H1 (cell line): ENCODE data around the gene KCNQ1. TPM values are rescaled to one million over a fixed set of nuclear protein-coding genes. Genes with fewer than 3 reads are reported as not detected.

ENCODE experiments used
- CTCF ChIA-PET: fragments of 300-600 bp; sonication (Branson Sonifier 250); formaldehyde crosslinking; loops from one replicate; lab custom pipeline; 2021; ENCODE audit not compliant: partially characterized antibody; lab: Charles Lee
- POLR2A ChIA-PET: fragments of 300-600 bp; sonication (Branson Sonifier 250); formaldehyde crosslinking; loops from one replicate; lab custom pipeline; 2021; ENCODE audit warnings: inconsistent platforms; ENCODE audit not compliant: partially characterized antibody; lab: Charles Lee
- DNase-seq, 2 experiments: peaks; one replicate each; pipeline versions ENCODE4 v3.0.0 to v3.0.0-alpha.2; 2010 to 2022; ENCODE audit warnings: low spot score in 2 of 2, low read depth in 1 of 2, mixed read lengths in 1 of 2
- FAIRE-seq: peaks from 2 replicates; lab custom pipeline; 2011; peaks lifted over from hg19 to GRCh38; lab: Jason Lieb, UNC
- H2AFZ ChIP-seq: 2 replicates; pipeline ENCODE4 v1.8.1; 2012; ENCODE audit warnings: low read length, inconsistent platforms
- H2AK5ac ChIP-seq: 2 replicates; pipeline ENCODE4 v1.6.1; 2013; ENCODE audit warnings: low read depth, low read length
- H2BK120ac ChIP-seq: replicated peaks from 2 replicates; pipeline ENCODE3; 2013; ENCODE audit warnings: low read depth, low read length, inconsistent platforms
- H2BK12ac ChIP-seq: 2 replicates; pipeline ENCODE4 v1.6.1; 2013; ENCODE audit warnings: low read depth, low read length
- H2BK15ac ChIP-seq: 2 replicates; pipeline ENCODE4 v1.6.1; 2013; ENCODE audit warnings: low read length
- H2BK20ac ChIP-seq: 2 replicates; pipeline ENCODE4 v1.6.1; 2013; ENCODE audit warnings: low read length
- H2BK5ac ChIP-seq: 2 replicates; pipeline ENCODE4 v1.6.1; 2013; ENCODE audit warnings: low read depth, low read length
- H3K14ac ChIP-seq: 2 replicates; pipeline ENCODE4 v1.6.1; 2013; ENCODE audit warnings: inconsistent platforms; ENCODE audit not compliant: insufficient read length
- H3K18ac ChIP-seq: 2 replicates; pipeline ENCODE4 v1.6.1; 2013; ENCODE audit warnings: low read length; ENCODE audit errors: extremely low read depth
- H3K23ac ChIP-seq: 2 replicates; pipeline ENCODE4 v1.6.1; 2013; ENCODE audit warnings: inconsistent platforms; ENCODE audit not compliant: insufficient read length
- H3K23me2 ChIP-seq: 2 replicates; pipeline ENCODE4 v1.6.1; 2013; ENCODE audit warnings: low read depth, low read length
- H3K27ac ChIP-seq: 2 replicates; pipeline ENCODE4 v1.6.1; 2011; ENCODE audit warnings: low read depth, low read length, inconsistent platforms
- H3K27me3 ChIP-seq, 4 experiments: replicated peaks in 1 of 4; 1 replicate in 1 of 4; 2 replicates in 3 of 4; pipeline versions ENCODE4 v1.6.1 to v1.8.1; 2011 to 2013; ENCODE audit warnings: low read length in 3 of 4, mild to moderate bottlenecking in 3 of 4, inconsistent platforms in 2 of 4, mixed read lengths in 2 of 4, moderate library complexity in 1 of 4; ENCODE audit not compliant: control insufficient read depth in 3 of 4, insufficient read depth in 3 of 4; ENCODE audit errors: extremely low read depth in 1 of 4
- H3K36me3 ChIP-seq, 4 experiments: 2 replicates each; pipeline versions ENCODE4 v1.6.1 to v1.8.1; 2011 to 2013; ENCODE audit warnings: mild to moderate bottlenecking in 4 of 4, low read length in 3 of 4, moderate library complexity in 2 of 4, control low read depth in 1 of 4, inconsistent platforms in 1 of 4; ENCODE audit not compliant: insufficient read depth in 4 of 4, control insufficient read depth in 2 of 4
- H3K4ac ChIP-seq: replicated peaks from 2 replicates; pipeline ENCODE3; 2013; ENCODE audit warnings: low read length, low read depth, mixed read lengths, inconsistent platforms; ENCODE audit not compliant: insufficient read length
- H3K4me1 ChIP-seq, 4 experiments: replicated peaks in 1 of 4; 1 replicate in 1 of 4; 2 replicates in 3 of 4; pipeline versions ENCODE4 v1.6.1 to v1.8.1; 2011 to 2013; ENCODE audit warnings: low read length in 3 of 4, inconsistent platforms in 2 of 4, mixed read lengths in 1 of 4; ENCODE audit not compliant: insufficient read depth in 4 of 4, control insufficient read depth in 3 of 4
- H3K4me2 ChIP-seq, 2 experiments: 2 replicates each; pipeline versions ENCODE4 v1.6.1 to v1.8.1; 2011 to 2013; ENCODE audit warnings: low read depth in 2 of 2, low read length in 2 of 2, control low read depth in 1 of 2, inconsistent platforms in 1 of 2, mild to moderate bottlenecking in 1 of 2; ENCODE audit not compliant: insufficient read depth in 1 of 2
- H3K4me3 ChIP-seq, 4 experiments: fragments of 200-600, 300-600 bp in 1 of 4; sonication (generic), shearing (Covaris generic), sonication (Bioruptor Twin) in 1 of 4; 2 replicates each; pipeline versions ENCODE4 v1.5.1 to v1.8.1; 2011 to 2016; ENCODE audit warnings: low read length in 4 of 4, low read depth in 3 of 4, control low read depth in 2 of 4, inconsistent platforms in 2 of 4, mild to moderate bottlenecking in 2 of 4, mixed read lengths in 1 of 4, moderate library complexity in 1 of 4; ENCODE audit not compliant: insufficient read depth in 2 of 4; ENCODE audit errors: extremely low read depth in 1 of 4
- H3K56ac ChIP-seq: replicated peaks from 2 replicates; pipeline ENCODE3; 2013; ENCODE audit warnings: low read depth, mild to moderate bottlenecking, mixed read lengths, low read length, inconsistent platforms; ENCODE audit not compliant: insufficient read length
- H3K79me1 ChIP-seq: 2 replicates; pipeline ENCODE4 v1.6.1; 2013; ENCODE audit warnings: low read depth, low read length, control low read depth
- H3K79me2 ChIP-seq, 2 experiments: 2 replicates each; pipeline versions ENCODE4 v1.6.1 to v1.8.1; 2012 to 2013; ENCODE audit warnings: low read length in 2 of 2, mild to moderate bottlenecking in 2 of 2, inconsistent platforms in 1 of 2; ENCODE audit not compliant: insufficient read depth in 2 of 2, control insufficient read depth in 1 of 2
- H3K9ac ChIP-seq, 4 experiments: replicated peaks in 1 of 4; 1 replicate in 1 of 4; 2 replicates in 3 of 4; pipeline versions ENCODE4 v1.6.1 to v1.8.1; 2011 to 2013; ENCODE audit warnings: low read depth in 3 of 4, low read length in 3 of 4, control low read depth in 2 of 4, mild to moderate bottlenecking in 2 of 4, moderate library complexity in 2 of 4, inconsistent platforms in 1 of 4; ENCODE audit errors: extremely low read depth in 1 of 4
- H3K9me3 ChIP-seq, 2 experiments: 2 replicates each; pipeline versions ENCODE4 v1.6.1 to v1.8.1; 2012 to 2013; ENCODE audit warnings: mild to moderate bottlenecking in 2 of 2, moderate library complexity in 2 of 2, control low read depth in 1 of 2, inconsistent platforms in 1 of 2, low read depth in 1 of 2, low read length in 1 of 2, mixed read lengths in 1 of 2; ENCODE audit not compliant: insufficient read depth in 2 of 2
- H4K20me1 ChIP-seq, 2 experiments: replicated peaks in 1 of 2; 2 replicates each; pipeline versions ENCODE3 to v1.8.1; 2011 to 2013; ENCODE audit warnings: inconsistent platforms in 2 of 2, low read length in 2 of 2, mild to moderate bottlenecking in 1 of 2; ENCODE audit not compliant: insufficient read depth in 2 of 2, control insufficient read depth in 1 of 2
- H4K5ac ChIP-seq: 2 replicates; pipeline ENCODE4 v1.6.1; 2013; ENCODE audit warnings: low read length, low read depth, mixed read lengths, inconsistent platforms; ENCODE audit not compliant: insufficient read length
- H4K8ac ChIP-seq: 2 replicates; pipeline ENCODE4 v1.8.0; 2013; ENCODE audit warnings: mild to moderate bottlenecking, moderate library complexity, low read length, inconsistent platforms; ENCODE audit not compliant: insufficient read depth; ENCODE audit errors: extremely low read depth
- H4K91ac ChIP-seq: replicated peaks from 2 replicates; pipeline ENCODE3; 2013; ENCODE audit warnings: low read length, mixed read lengths, inconsistent platforms; ENCODE audit not compliant: insufficient read length
- ASH2L ChIP-seq: fragments of 200-600, 300-600 bp; sonication (generic); IDR thresholded peaks from one replicate; pipeline ENCODE4 v1.7.1; 2017; ENCODE audit warnings: low read length
- CBX5 ChIP-seq: fragments of 300-800, 300-1000 bp; sonication (generic); IDR thresholded peaks from 2 replicates; pipeline ENCODE4 v1.7.1; 2016; ENCODE audit warnings: antibody characterized with exemption, low read length, low read depth
- CEBPB ChIP-seq: IDR thresholded peaks from 2 replicates; pipeline ENCODE4 v1.6.1; 2012; ENCODE audit warnings: low read depth, low read length
- JUN ChIP-seq: IDR thresholded peaks from 2 replicates; pipeline ENCODE4 v1.6.1; 2011; ENCODE audit warnings: low read depth, mild to moderate bottlenecking, improper control_type of control experiment, low read length
- KDM1A ChIP-seq: fragments of 200-600, 300-600 bp; sonication (generic); IDR thresholded peaks from 2 replicates; pipeline ENCODE4 v1.7.1; 2016; ENCODE audit warnings: mild to moderate bottlenecking, low read length, borderline replicate concordance
- RBBP5 ChIP-seq: IDR thresholded peaks from 2 replicates; pipeline ENCODE4 v1.7.1; 2012; ENCODE audit warnings: low read depth, mild to moderate bottlenecking, inconsistent platforms, low read length, moderate library complexity, borderline replicate concordance
- SAP30 ChIP-seq: fragments of 300-600 bp; sonication (generic); IDR thresholded peaks from 2 replicates; pipeline ENCODE4 v1.7.1; 2012; ENCODE audit warnings: low read length, moderate library complexity, mild to moderate bottlenecking, inconsistent platforms; ENCODE audit not compliant: insufficient read depth, insufficient replicate concordance
- SIN3A ChIP-seq, 2 experiments: IDR thresholded peaks in 1 of 2; conservative IDR thresholded peaks in 1 of 2; 2 replicates each; pipeline ENCODE4 v1.6.1; 2011 to 2012; ENCODE audit warnings: low read length in 2 of 2, improper control_type of control experiment in 1 of 2, low read depth in 1 of 2, mild to moderate bottlenecking in 1 of 2
- SUZ12 ChIP-seq: fragments of 200-600 bp; sonication (generic); IDR thresholded peaks from 2 replicates; pipeline ENCODE4 v1.6.1; 2012; ENCODE audit warnings: mild to moderate bottlenecking, inconsistent platforms, low read length, moderate library complexity, mixed read lengths
- whole genome bisulfite sequencing, 2 experiments: shearing (Covaris generic) in 1 of 2; methylation state at CpG; one replicate each; pipeline versions ENCODE4 v1.1.6 to v1.1.7; 2013 to 2015; ENCODE audit warnings: low lambda C conversion rate in 2 of 2, mixed read lengths in 2 of 2, inconsistent platforms in 1 of 2, low coverage in 1 of 2, missing lambda C conversion rate in 1 of 2; ENCODE audit not compliant: insufficient replicate concordance in 2 of 2, insufficient coverage in 1 of 2, insufficient read length in 1 of 2; ENCODE audit errors: extremely low coverage in 1 of 2, missing lambda C conversion rate in 1 of 2; 5-methylcytosine and 5-hydroxymethylcytosine counted together
- polyA plus RNA-seq, 7 experiments: library from polyadenylated mRNA; depleted of rRNA in 3 of 7; stranded (reverse) in 5 of 7; unstranded in 2 of 7; fragments of >200 nt in 5 of 7; fragments of 200-250 nt in 2 of 7; gene quantifications; 1 replicate in 5 of 7; 2 replicates in 1 of 7; 4 replicates in 1 of 7; pipeline versions ENCODE4 v1.2.1 to v1.2.3, GENCODE V29; 2011 to 2013; ENCODE audit warnings: missing spikeins in 2 of 7, mixed read lengths in 2 of 7
- total RNA-seq: library from RNA; stranded (reverse); fragmentation: NEBNext Ultra II Directional; extraction: Animal tissue kit (Norgen Biotek cat#: 25700); gene quantifications from 2 replicates; pipeline ENCODE4 v1.2.1, GENCODE V29; 2021

KCNQ1 gene
- total and polyA plus RNA-seq, 2 of the 8 experiments (the other 6 are each of a cell fraction or from before 2014, with no cell fraction given) = 1.9 to 2.0 TPM

DNA sequence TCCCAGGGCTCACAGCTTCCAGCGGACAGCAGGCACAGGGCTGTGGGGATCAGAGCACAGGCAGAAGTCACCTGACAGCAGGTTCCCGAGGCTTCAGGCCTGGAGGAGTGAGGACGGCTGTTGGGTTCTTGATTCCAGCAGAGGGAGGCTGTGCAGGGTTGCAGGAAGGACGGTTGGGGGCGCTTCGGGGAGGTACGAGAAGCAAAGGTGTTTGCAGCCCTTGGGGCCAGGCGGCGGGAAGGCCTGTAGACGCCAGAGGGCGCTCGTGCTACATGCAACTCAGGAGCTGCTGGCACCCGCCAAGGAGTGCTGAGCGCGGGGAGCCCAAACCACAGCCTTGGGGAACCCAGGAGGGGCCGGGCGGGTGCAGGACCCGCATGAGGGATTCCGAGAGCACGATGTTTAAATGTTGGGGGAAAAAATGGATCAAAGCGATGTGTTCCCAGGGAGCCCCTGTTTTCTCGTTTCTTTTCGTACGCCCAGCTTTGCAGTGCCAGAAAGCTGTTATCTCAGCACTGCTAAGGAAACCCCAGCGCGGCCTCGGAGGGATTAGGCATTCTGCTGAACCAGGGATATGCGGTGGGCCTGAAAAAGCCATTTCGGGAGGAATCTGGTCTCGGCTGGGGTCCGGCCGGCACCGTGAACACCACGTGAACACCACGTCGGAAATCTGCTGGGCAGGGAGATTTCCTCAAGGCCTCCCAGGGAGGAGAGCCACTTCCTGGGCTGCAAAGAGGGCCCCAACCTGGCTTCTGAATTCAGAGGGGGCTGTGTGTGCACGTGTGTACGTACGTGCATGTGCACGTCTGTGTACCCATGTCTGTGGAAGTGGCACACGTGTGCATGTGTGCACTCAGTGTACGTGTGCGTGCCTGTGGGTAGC is 88.1 kb downstream of the KCNQ1 start:
- no peak overlapping the region for H3K23ac ChIP-seq
- peak overlapping the region; percentile 4; the same call in 1 of the 2 replicates for H3K27ac ChIP-seq
- peak overlapping the region; percentile 93 for H2BK15ac ChIP-seq
- WGBS, 2 experiments = 48% methylated on average over 38 of the region's 43 CpGs; no CpG with 5 or more reads in 1 of the 2 experiments
- FAIRE-seq = no peak
- peak overlapping the region; percentile 95 for H4K91ac ChIP-seq
- no peaks in the 10 kb centered on the region for H3K79me2 ChIP-seq
- H2BK120ac ChIP-seq = peak overlapping the region; percentile 93
- peaks cover 4 to 16% (median 10%) of the 10 kb centered on the region in 4 experiments for H3K4me1 ChIP-seq
- no peak overlapping the region for H3K4me3 ChIP-seq
- H3K14ac ChIP-seq = no peak overlapping the region
- peak overlapping the region; percentile 100 for H2BK12ac ChIP-seq
- CTCF ChIA-PET = interaction anchor here (0.5 to 14.3 kb wide), 83 partner anchors 9 to 436 kb away, joined by 3 to 521 read pairs (median 4); partner anchors contain the start of genes CDKN1C and PHLDA2
- H3K18ac ChIP-seq = peak overlapping the region; percentile 100
- peak overlapping the region; percentile 98 for H2AK5ac ChIP-seq
- peak overlapping the region; percentile 83 for H3K4ac ChIP-seq
- peaks cover 0 to 4% of the 10 kb centered on the region in 2 experiments for H4K20me1 ChIP-seq
- peak overlapping the region; percentile 38 for H4K5ac ChIP-seq
- peak overlapping the region; percentile 94; the same call in 1 of the 2 replicates for H2BK5ac ChIP-seq
- no peaks in the 10 kb centered on the region for H3K36me3 ChIP-seq
- no peaks in the 10 kb centered on the region for H3K79me1 ChIP-seq
- H2AFZ ChIP-seq = no peak overlapping the region
- peaks cover 1 to 40% (median 14%) of the 10 kb centered on the region in 4 experiments; a peak in 6 of 7 replicates for H3K27me3 ChIP-seq
- peak overlapping the region; percentile 98 for H2BK20ac ChIP-seq
- H3K56ac ChIP-seq = no peak overlapping the region
- H4K8ac ChIP-seq = peak overlapping the region; percentile 88
- H3K9me3 ChIP-seq = no peaks in the 10 kb centered on the region
- no peaks in the 10 kb centered on the region for H3K23me2 ChIP-seq
- POLR2A ChIA-PET = interaction anchor here (0.8 to 3.2 kb wide), 8 partner anchors 97 to 409 kb away, joined by 3 to 18 read pairs (median 6); partner anchors contain the start of genes CDKN1C and PHLDA2
- peak overlapping the region in 2 of 4 experiments; percentile 31 to 38; a peak in 3 of 7 replicates for H3K9ac ChIP-seq
- DNase-seq = peak; percentile 96 to 99
- H3K4me2 ChIP-seq = peak overlapping the region; percentile 45 to 58
- peak in 1 of 2 experiments; percentile 81; a peak in 2 of 4 replicates for TF ChIP-seq SIN3A (conservative IDR thresholded peaks at IDR 0.05 in 1 of 2, IDR thresholded peaks at IDR 0.05 in 1 of 2; ENCODE audit: low read depth in 1 of 2, low read length in 2 of 2)
- TF ChIP-seq SAP30 = no peak
- TF ChIP-seq SUZ12 = no peak; the same call in 1 of the 2 replicates
- 0 out of 2 replicates have a peak, but pooled peaks have one; percentile 27 for TF ChIP-seq RBBP5
- TF ChIP-seq CEBPB = no peak
- no peak for TF ChIP-seq KDM1A
- no peak for TF ChIP-seq JUN
- TF ChIP-seq ASH2L = peak; percentile 14
- TF ChIP-seq CBX5 = no peak
